Urinary bladder (tissue), 4 donors: ENCODE data around the gene METTL14. TPM values are rescaled to one million over a fixed set of nuclear protein-coding genes. Genes with fewer than 3 reads are reported as not detected.

Experiments
- DNase-seq: peaks from one replicate; pipeline ENCODE4 v3.0.0-alpha.2; 2015; ENCODE audit errors: extremely low spot score
- H3K27ac ChIP-seq: one replicate; pipeline ENCODE4 v1.5.1; 2013; ENCODE audit warnings: low read depth, mild to moderate bottlenecking, moderate library complexity
- H3K36me3 ChIP-seq: one replicate; pipeline ENCODE4 v1.6.1; 2013; ENCODE audit warnings: mild to moderate bottlenecking, moderate library complexity; ENCODE audit not compliant: insufficient read depth
- H3K4me1 ChIP-seq: one replicate; pipeline ENCODE4 v1.6.1; 2013; ENCODE audit warnings: mild to moderate bottlenecking, moderate library complexity; ENCODE audit not compliant: insufficient read depth
- H3K4me3 ChIP-seq: one replicate; pipeline ENCODE4 v1.5.1; 2013; ENCODE audit warnings: low read depth, low read length
- WGBS: extraction: QIAGEN DNeasy Blood & Tissue Kit; methylation state at CpG from one replicate; pipeline ENCODE4 v1.1.7; 2013; 5-methylcytosine and 5-hydroxymethylcytosine counted together
- polyA plus RNA-seq: library from polyadenylated mRNA; stranded (reverse); fragments of 200-250 nt; gene quantifications from one replicate; pipeline ENCODE4 v1.2.3, GENCODE V29; 2013
- total RNA-seq: library from RNA; depleted of rRNA; stranded (reverse); fragments of >200 nt; gene quantifications from one replicate; pipeline ENCODE4 v1.2.3, GENCODE V29; 2014
- donor health status: healthy with polysubstance abuse.
- donor health status: healthy.

METTL14 gene
- total and polyA plus RNA-seq, 2 donors = 14.9 to 25.7 TPM

- DNase-seq = no peak
- Histone ChIP-seq H3K27ac (no peak overlapping the region), H3K36me3 (peaks cover 3% of the 10 kb centered on the region), H3K4me3 (no peak overlapping the region), H3K4me1 (no peaks in the 10 kb centered on the region)
- WGBS = 91% methylated on average over 4 of the region's 4 CpGs
Measured at GRCh38 chr4:118718511-118719170, 33.4 kb downstream of the METTL14 start.

GRCh38 chr4:118721752-118722151 is 36.6 kb downstream of the METTL14 start:
- Histone ChIP-seq H3K27ac (no peak overlapping the region), H3K4me3 (no peak overlapping the region), H3K36me3 (peaks cover 3% of the 10 kb centered on the region), H3K4me1 (no peaks in the 10 kb centered on the region)
- 91% methylated on average over 1 of the region's 1 CpG for WGBS
- no peak for DNase-seq

GRCh38 chr4:118723369-118723768 is 38.2 kb downstream of the METTL14 start:
- DNase-seq = no peak
- H3K4me1 ChIP-seq = no peaks in the 10 kb centered on the region
- no peak overlapping the region for H3K27ac ChIP-seq
- H3K36me3 ChIP-seq = peaks cover 3% of the 10 kb centered on the region
- H3K4me3 ChIP-seq = no peak overlapping the region
- WGBS = 93% methylated on average over 3 of the region's 3 CpGs

- H3K27ac ChIP-seq = no peak overlapping the region
- 61% methylated on average over 1 of the region's 1 CpG for WGBS
- DNase-seq = no peak
- no peaks in the 10 kb centered on the region for H3K4me1 ChIP-seq
- no peak overlapping the region for H3K4me3 ChIP-seq
- peaks cover 5% of the 10 kb centered on the region for H3K36me3 ChIP-seq
Measured at GRCh38 chr4:118727360-118727759, 42.2 kb downstream of the METTL14 start.

GRCh38 chr4:118729287-118730286 is 44.4 kb downstream of the METTL14 start:
- Histone ChIP-seq H3K4me1 (no peaks in the 10 kb centered on the region), H3K4me3 (no peak overlapping the region), H3K36me3 (peaks cover 5% of the 10 kb centered on the region), H3K27ac (no peak overlapping the region)
- DNase-seq = no peak
- 89% methylated on average over 6 of the region's 6 CpGs for WGBS

GRCh38 chr4:118730683-118731082 is 45.5 kb downstream of the METTL14 start:
- no peaks in the 10 kb centered on the region for H3K4me1 ChIP-seq
- no peak for DNase-seq
- H3K4me3 ChIP-seq = no peak overlapping the region
- peaks cover 6% of the 10 kb centered on the region for H3K36me3 ChIP-seq
- H3K27ac ChIP-seq = no peak overlapping the region

- H3K4me3 ChIP-seq = no peak overlapping the region
- no peak for DNase-seq
- H3K27ac ChIP-seq = no peak overlapping the region
- no peaks in the 10 kb centered on the region for H3K4me1 ChIP-seq
- peaks cover 8% of the 10 kb centered on the region for H3K36me3 ChIP-seq
- WGBS = 69% methylated on average over 3 of the region's 3 CpGs
Measured at GRCh38 chr4:118732591-118733330, 47.6 kb downstream of the METTL14 start.

- H3K4me1 ChIP-seq = no peaks in the 10 kb centered on the region
- no peak overlapping the region for H3K4me3 ChIP-seq
- WGBS = 56% methylated on average over 7 of the region's 7 CpGs
- H3K27ac ChIP-seq = no peak overlapping the region
- DNase-seq = no peak
- peaks cover 8% of the 10 kb centered on the region for H3K36me3 ChIP-seq
Measured at GRCh38 chr4:118734491-118735205, 49.5 kb downstream of the METTL14 start.

- H3K4me3 ChIP-seq = no peak overlapping the region
- H3K27ac ChIP-seq = no peak overlapping the region
- no peaks in the 10 kb centered on the region for H3K4me1 ChIP-seq
- no peak for DNase-seq
- peaks cover 6% of the 10 kb centered on the region for H3K36me3 ChIP-seq
Measured at GRCh38 chr4:118736900-118737299, 51.7 kb downstream of the METTL14 start.

GRCh38 chr4:118738090-118738489 is 52.9 kb downstream of the METTL14 start:
- DNase-seq = no peak
- 74% methylated on average over 3 of the region's 3 CpGs for WGBS
- no peak overlapping the region for H3K4me3 ChIP-seq
- peaks cover 6% of the 10 kb centered on the region for H3K36me3 ChIP-seq
- no peaks in the 10 kb centered on the region for H3K4me1 ChIP-seq
- no peak overlapping the region for H3K27ac ChIP-seq

GRCh38 chr4:118739022-118739713 is 54.0 kb downstream of the METTL14 start:
- H3K4me1 ChIP-seq = no peaks in the 10 kb centered on the region
- no peak overlapping the region for H3K4me3 ChIP-seq
- peaks cover 5% of the 10 kb centered on the region for H3K36me3 ChIP-seq
- DNase-seq = no peak
- H3K27ac ChIP-seq = no peak overlapping the region
- 42% methylated on average over 2 of the region's 2 CpGs for WGBS

- Histone ChIP-seq H3K4me1 (no peaks in the 10 kb centered on the region), H3K27ac (peak overlapping the region; percentile 35), H3K4me3 (no peak overlapping the region), H3K36me3 (peaks cover under 1% of the 10 kb centered on the region)
- WGBS = 31% methylated on average over 5 of the region's 5 CpGs
- no peak for DNase-seq
Measured at GRCh38 chr4:118740869-118741268, 55.7 kb downstream of the METTL14 start.
